Gastrocnemius medialis (tissue), 4 donors: ENCODE measurements around the gene LMCD1. TPM values are rescaled to one million over a fixed set of nuclear protein-coding genes. Genes with fewer than 3 reads are reported as not detected.

Experiments
- ATAC-seq, 2 donors: fragments of 150-250 bp; one replicate each; pipeline ENCODE4 v1.9.1; 2016
- DNase-seq, 2 donors: peaks; one replicate each; pipeline ENCODE4 v3.0.0-alpha.2; 2019
- H3K27ac ChIP-seq, 4 donors: fragments of 200-600 bp; sonication (generic); 1 replicate in 1 of 4; 2 replicates in 3 of 4; pipeline ENCODE4 v1.5.1; 2016 to 2018; ENCODE audit warnings: mild to moderate bottlenecking in 2 of 4, moderate library complexity in 1 of 4
- H3K27me3 ChIP-seq, 3 donors: fragments of 200-600 bp; sonication (generic) in 2 of 3; 1 replicate in 1 of 3; 2 replicates in 2 of 3; pipeline versions ENCODE4 v1.5.1 to v1.6.0; 2016 to 2019; ENCODE audit warnings: mild to moderate bottlenecking in 1 of 3, moderate library complexity in 1 of 3
- H3K36me3 ChIP-seq, 2 donors: fragments of 200-600 bp; sonication (generic) in 1 of 2; one replicate each; pipeline ENCODE4 v1.5.1; 2017 to 2018
- H3K4me1 ChIP-seq, 2 donors: fragments of 200-600 bp; sonication (generic) in 1 of 2; one replicate each; pipeline ENCODE4 v1.5.1; 2016 to 2017; ENCODE audit warnings: mild to moderate bottlenecking in 2 of 2
- H3K4me3 ChIP-seq, 4 donors: fragments of 200-600 bp; sonication (generic) in 3 of 4; 1 replicate in 1 of 4; 2 replicates in 3 of 4; pipeline ENCODE4 v1.5.1; 2016 to 2019; ENCODE audit warnings: mild to moderate bottlenecking in 2 of 4
- H3K9me3 ChIP-seq, 3 donors: fragments of 200-600 bp; sonication (generic) in 2 of 3; 1 replicate in 1 of 3; 2 replicates in 2 of 3; pipeline ENCODE4 v1.5.1; 2016 to 2019
- POLR2A ChIP-seq, 2 donors: fragments of 450-650 bp; IDR thresholded peaks; one replicate each; pipeline ENCODE4 v1.6.1; 2017; ENCODE audit warnings: antibody characterized with exemption in 2 of 2, mild to moderate bottlenecking in 2 of 2, moderate library complexity in 2 of 2
- in situ Hi-C, 4 donors: fragments of 200-750 bp; cut with MboI; loops; one replicate each; pipeline versions ENCODE4 v1.15.0 to v1.8.0; 2017; ENCODE audit warnings: low sequenced_read_pairs in 4 of 4
- intact Hi-C: fragments of 100-400 bp; cut with DNase I; formaldehyde crosslinking; loops from one replicate; pipeline ENCODE4 v1.15.1; 2023; ENCODE audit warnings: low total_unique reads
- total RNA-seq, 4 donors: library from RNA; depleted of rRNA; stranded (reverse); fragments of >200 nt; gene quantifications; one replicate each; pipeline versions ENCODE4 v1.1.0 to v1.2.3, GENCODE V29; 2016
- TF ChIP-seq, protein P1 (sequence below), 5 experiments: fragments of 450-650 bp in 3 of 5; fragments of 200-600 bp in 2 of 5; sonication (generic) in 2 of 5; IDR thresholded peaks in 4 of 5; conservative IDR thresholded peaks in 1 of 5; 1 replicate in 4 of 5; 2 replicates in 1 of 5; pipeline ENCODE4 v1.5.1; 2016 to 2019; ENCODE audit warnings: antibody characterized with exemption in 5 of 5, mild to moderate bottlenecking in 3 of 5, moderate library complexity in 3 of 5

The LMCD1 gene
- total RNA-seq, 4 donors from 2014 or later: 96.0 to 581 (median 167) TPM

DNA sequence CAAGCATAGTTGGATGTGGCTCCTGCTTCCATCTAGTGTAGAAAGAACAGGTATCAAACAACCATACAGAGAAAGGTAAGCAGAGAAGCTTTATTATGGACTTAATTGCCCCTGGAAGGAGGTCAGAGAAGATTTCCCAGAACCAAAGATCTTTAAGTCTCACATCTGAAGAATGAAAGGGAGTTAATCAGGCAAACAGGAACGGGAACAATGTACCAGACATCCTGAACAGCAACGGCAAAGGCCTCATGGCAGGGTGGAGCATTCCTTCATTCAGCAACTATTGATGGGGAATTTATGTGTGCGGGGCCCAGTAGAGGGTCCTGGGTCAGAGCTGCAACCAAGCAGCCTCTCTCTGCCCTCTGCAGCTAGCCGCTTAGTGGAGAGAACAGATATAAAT lies 61.5 kb downstream of the LMCD1 start:
- intact Hi-C loops: loop anchor here (5.0 kb wide), 1 partner anchor 121 kb away; no protein-coding TSS in a partner anchor
- H3K4me1 ChIP-seq: peaks cover 32 to 54% of the 10 kb centered on the region in 2 donors
- H3K4me3 ChIP-seq: no peak overlapping the region
- no peak for DNase-seq
- H3K27ac ChIP-seq: peak overlapping the region; percentile 59 to 93 (median 78)
- no peak for ATAC-seq
- H3K9me3 ChIP-seq: no peaks in the 10 kb centered on the region
- in situ Hi-C loops: no loop called here
- H3K36me3 ChIP-seq: peaks cover 0 to 63% of the 10 kb centered on the region in 2 donors
- TF ChIP-seq, protein P1, sequence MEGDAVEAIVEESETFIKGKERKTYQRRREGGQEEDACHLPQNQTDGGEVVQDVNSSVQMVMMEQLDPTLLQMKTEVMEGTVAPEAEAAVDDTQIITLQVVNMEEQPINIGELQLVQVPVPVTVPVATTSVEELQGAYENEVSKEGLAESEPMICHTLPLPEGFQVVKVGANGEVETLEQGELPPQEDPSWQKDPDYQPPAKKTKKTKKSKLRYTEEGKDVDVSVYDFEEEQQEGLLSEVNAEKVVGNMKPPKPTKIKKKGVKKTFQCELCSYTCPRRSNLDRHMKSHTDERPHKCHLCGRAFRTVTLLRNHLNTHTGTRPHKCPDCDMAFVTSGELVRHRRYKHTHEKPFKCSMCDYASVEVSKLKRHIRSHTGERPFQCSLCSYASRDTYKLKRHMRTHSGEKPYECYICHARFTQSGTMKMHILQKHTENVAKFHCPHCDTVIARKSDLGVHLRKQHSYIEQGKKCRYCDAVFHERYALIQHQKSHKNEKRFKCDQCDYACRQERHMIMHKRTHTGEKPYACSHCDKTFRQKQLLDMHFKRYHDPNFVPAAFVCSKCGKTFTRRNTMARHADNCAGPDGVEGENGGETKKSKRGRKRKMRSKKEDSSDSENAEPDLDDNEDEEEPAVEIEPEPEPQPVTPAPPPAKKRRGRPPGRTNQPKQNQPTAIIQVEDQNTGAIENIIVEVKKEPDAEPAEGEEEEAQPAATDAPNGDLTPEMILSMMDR (IDR thresholded peaks at IDR 0.05 in 4 of 5, conservative IDR thresholded peaks at IDR 0.05 in 1 of 5): no peak
- no peak for TF ChIP-seq POLR2A (IDR thresholded peaks at IDR 0.05)
- no peaks in the 10 kb centered on the region for H3K27me3 ChIP-seq

DNA sequence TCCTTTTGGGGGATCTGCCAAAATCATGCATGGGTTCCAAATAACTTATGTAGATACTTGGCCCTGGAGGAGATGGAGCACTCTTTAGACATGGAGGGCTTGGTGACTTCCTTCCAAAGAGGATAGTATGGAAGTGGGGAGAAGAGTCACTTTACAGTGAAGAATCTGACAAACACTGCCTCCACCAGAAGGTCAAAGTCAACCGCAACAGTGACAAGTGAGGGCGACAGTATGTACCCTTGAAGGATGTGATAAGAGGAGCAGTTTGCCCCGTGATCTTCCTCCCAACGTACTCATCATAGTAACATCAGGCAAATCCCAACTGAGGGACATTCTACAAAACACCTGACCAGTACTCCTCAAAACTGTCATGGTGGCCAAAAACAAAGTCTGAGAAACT lies 62.0 kb downstream of the LMCD1 start:
- TF ChIP-seq, protein P1 (IDR thresholded peaks at IDR 0.05 in 4 of 5, conservative IDR thresholded peaks at IDR 0.05 in 1 of 5): no peak
- TF ChIP-seq POLR2A (IDR thresholded peaks at IDR 0.05): no peak
- H3K27ac ChIP-seq: peak overlapping the region; percentile 59 to 93 (median 78)
- H3K36me3 ChIP-seq: peaks cover 0 to 65% of the 10 kb centered on the region in 2 donors
- ATAC-seq (no peak), DNase-seq (no peak)
- peaks cover 28 to 52% of the 10 kb centered on the region in 2 donors for H3K4me1 ChIP-seq
- no peaks in the 10 kb centered on the region for H3K9me3 ChIP-seq
- in situ Hi-C loops: no loop called here
- no peak overlapping the region for H3K4me3 ChIP-seq
- H3K27me3 ChIP-seq: no peaks in the 10 kb centered on the region
- intact Hi-C loops: loop anchor here (5.0 kb wide), 1 partner anchor 121 kb away; no protein-coding TSS in a partner anchor

DNA sequence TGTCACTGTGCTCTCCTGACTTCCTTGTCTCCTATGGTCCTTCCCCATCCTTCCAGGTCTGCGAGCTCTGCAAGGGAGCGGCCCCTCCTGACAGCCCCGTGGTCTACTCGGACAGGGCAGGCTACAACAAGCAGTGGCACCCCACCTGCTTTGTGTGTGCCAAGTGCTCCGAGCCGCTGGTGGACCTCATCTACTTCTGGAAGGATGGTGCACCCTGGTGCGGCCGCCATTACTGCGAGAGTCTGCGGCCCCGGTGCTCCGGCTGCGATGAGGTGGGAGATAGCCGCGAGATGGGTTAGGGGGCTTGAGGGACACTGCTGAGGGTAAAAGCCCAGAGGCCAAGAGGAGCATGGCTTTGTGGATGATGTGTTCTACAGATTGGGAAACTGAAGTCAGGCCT lies 63.8 kb downstream of the LMCD1 start:
- Histone ChIP-seq H3K4me1 (peaks cover 19 to 41% of the 10 kb centered on the region in 2 donors), H3K36me3 (peaks cover 0 to 67% of the 10 kb centered on the region in 2 donors), H3K27me3 (no peaks in the 10 kb centered on the region), H3K4me3 (no peak overlapping the region), H3K27ac (peak overlapping the region in 2 of 4 donors; percentile 7 to 93), H3K9me3 (no peaks in the 10 kb centered on the region)
- no peak for ATAC-seq
- DNase-seq: no peak
- in situ Hi-C loops (no loop called here), intact Hi-C loops (no loop called here)
- TF ChIP-seq, protein P1 (IDR thresholded peaks at IDR 0.05 in 4 of 5, conservative IDR thresholded peaks at IDR 0.05 in 1 of 5): no peak
- no peak for TF ChIP-seq POLR2A (IDR thresholded peaks at IDR 0.05)

DNA sequence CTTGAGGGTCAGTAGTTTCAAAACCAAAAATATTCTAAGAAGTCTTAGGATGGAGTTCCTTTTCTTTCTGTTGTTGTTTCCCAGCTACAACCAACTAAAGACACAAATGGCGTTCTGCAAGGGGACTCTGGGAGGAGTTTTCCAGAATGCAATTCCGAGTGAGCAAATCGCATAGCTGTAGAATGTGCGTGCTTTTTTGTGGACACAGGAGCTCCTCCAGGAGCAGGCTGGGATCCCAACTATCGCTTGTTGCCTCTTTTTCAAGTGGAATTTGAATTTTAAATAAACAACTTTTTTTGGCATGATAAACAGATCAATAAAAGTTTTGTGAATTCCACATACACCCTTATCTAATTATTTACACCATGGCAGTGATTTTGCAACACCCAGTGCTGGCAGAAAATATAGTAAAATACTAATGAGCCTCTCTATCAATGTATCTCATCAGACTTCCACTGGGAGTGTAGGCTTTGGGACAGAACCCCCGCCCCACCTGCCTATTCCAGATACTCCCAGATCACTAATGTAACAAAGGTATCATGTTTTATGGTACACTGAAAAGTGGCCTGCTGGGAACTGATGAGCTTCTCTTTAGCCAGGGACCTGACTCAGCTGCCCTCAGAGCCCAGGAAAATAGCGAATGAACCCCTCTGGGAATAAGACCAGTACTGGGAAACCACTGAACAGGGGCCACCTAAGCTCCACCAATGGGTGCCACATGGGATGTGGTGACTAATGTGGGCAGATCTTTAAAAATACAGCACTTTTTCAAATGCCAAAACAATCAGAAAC lies 66.4 kb downstream of the LMCD1 start:
- Histone ChIP-seq H3K9me3 (no peaks in the 10 kb centered on the region), H3K36me3 (peaks cover 0 to 64% of the 10 kb centered on the region in 2 donors), H3K4me1 (peaks cover 24 to 37% of the 10 kb centered on the region in 2 donors), H3K27me3 (no peaks in the 10 kb centered on the region), H3K4me3 (no peak overlapping the region), H3K27ac (peak overlapping the region; percentile 46 to 93 (median 62))
- TF ChIP-seq, protein P1 (IDR thresholded peaks at IDR 0.05 in 4 of 5, conservative IDR thresholded peaks at IDR 0.05 in 1 of 5): no peak
- no peak for TF ChIP-seq POLR2A (IDR thresholded peaks at IDR 0.05)
- no peak for DNase-seq
- in situ Hi-C loops (no loop called here), intact Hi-C loops (no loop called here)
- ATAC-seq: peak in 1 of 2 donors; percentile 26
